Measurements from ENCODE around the gene RNU7-1. TPM values are rescaled to one million over a fixed set of nuclear protein-coding genes. Genes with fewer than 3 reads are reported as not detected.

RNU7-1 gene
- total RNA-seq, 1 donor: not detected

- H3K27me3 ChIP-seq (ENCODE audit: insufficient read depth, low read length): no peaks in the 10 kb centered on the region
- peaks cover 53% of the 10 kb centered on the region for H3K4me1 ChIP-seq (ENCODE audit: insufficient read depth, low read length)
- H3K9me3 ChIP-seq (ENCODE audit: low read depth, low read length): no peaks in the 10 kb centered on the region
- no peak overlapping the region for H3K4me3 ChIP-seq (ENCODE audit: low read length)
These were observed 2.3 kb upstream of the RNU7-1 start for GRCh38 chr12:6941267-6941666.

GRCh38 chr12:6941782-6942181 lies 1.8 kb upstream of the RNU7-1 start:
- no peaks in the 10 kb centered on the region for H3K27me3 ChIP-seq (ENCODE audit: insufficient read depth, low read length)
- no peak overlapping the region for H3K4me3 ChIP-seq (ENCODE audit: low read length)
- H3K4me1 ChIP-seq (ENCODE audit: insufficient read depth, low read length): peaks cover 53% of the 10 kb centered on the region
- no peaks in the 10 kb centered on the region for H3K9me3 ChIP-seq (ENCODE audit: low read depth, low read length)

- Histone ChIP-seq H3K4me3 (ENCODE audit: low read length) (no peak overlapping the region), H3K27me3 (ENCODE audit: insufficient read depth, low read length) (no peaks in the 10 kb centered on the region), H3K9me3 (ENCODE audit: low read depth, low read length) (no peaks in the 10 kb centered on the region), H3K4me1 (ENCODE audit: insufficient read depth, low read length) (peaks cover 54% of the 10 kb centered on the region)
These were observed 1.3 kb upstream of the RNU7-1 start for GRCh38 chr12:6942331-6942665.

- no peaks in the 10 kb centered on the region for H3K27me3 ChIP-seq (ENCODE audit: insufficient read depth, low read length)
- peak overlapping the region; percentile 61 for H3K4me3 ChIP-seq (ENCODE audit: low read length)
- peaks cover 60% of the 10 kb centered on the region for H3K4me1 ChIP-seq (ENCODE audit: insufficient read depth, low read length)
- H3K9me3 ChIP-seq (ENCODE audit: low read depth, low read length): no peaks in the 10 kb centered on the region
These were observed 261 bp upstream of the RNU7-1 start for GRCh38 chr12:6943389-6943721.

DNA sequence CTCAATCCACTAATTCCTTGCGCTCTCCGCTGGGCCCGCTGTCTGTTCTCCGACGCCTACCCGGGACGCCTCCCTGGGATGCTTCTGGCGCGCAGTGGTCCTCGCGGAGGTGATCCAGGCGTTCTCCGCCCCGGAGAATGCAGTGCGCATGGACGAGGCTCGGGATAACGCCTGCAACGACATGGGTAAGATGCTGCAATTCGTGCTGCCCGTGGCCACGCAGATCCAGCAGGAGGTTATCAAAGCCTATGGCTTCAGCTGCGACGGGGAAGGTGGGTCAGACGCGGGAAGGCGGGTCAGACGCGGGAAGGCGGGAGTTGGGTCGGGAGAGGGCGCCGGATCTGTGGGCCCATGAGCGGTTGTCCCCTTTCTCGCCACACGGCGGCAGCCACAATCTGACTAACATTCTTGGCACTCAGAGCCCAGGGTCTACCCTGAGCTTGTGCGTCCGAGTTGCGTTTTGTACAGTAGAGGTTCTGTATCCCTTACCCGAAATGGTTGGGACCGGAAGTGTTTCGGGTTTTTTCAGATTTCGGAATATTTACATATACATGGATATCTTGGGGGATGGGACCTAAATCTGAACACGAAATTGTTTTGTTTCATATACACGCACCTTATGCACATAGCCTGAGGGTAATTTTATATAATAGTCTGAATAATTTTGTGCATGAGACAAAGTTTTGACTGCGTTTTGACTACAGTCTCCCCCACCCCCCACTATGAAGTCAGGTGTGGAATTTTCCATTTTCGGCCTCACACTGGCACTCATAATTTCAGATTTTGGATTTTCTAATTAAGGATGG lies 968 bp downstream of the RNU7-1 start:
- Histone ChIP-seq H3K4me3 (ENCODE audit: low read length) (peak overlapping the region; percentile 61), H3K4me1 (ENCODE audit: insufficient read depth, low read length) (peaks cover 69% of the 10 kb centered on the region)

DNA sequence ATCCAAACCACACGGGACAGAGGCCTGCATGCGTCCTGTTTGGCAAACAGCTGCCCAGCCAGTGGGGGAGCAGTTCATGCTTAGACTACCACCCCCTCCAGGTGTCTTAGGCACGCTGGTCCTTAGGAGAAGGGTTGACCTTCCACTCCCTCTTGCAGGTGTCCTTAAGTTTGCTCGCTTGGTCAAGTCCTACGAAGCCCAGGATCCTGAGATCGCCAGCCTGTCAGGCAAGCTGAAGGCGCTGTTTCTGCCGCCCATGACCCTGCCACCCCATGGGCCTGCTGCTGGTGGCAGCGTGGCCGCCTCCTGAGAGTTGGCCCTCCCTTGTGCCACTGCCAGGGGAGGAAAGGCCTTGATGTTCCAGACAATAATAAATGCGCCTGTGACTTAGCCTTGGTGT lies 2.0 kb downstream of the RNU7-1 start:
- Histone ChIP-seq H3K4me1 (ENCODE audit: insufficient read depth, low read length) (peaks cover 79% of the 10 kb centered on the region), H3K4me3 (ENCODE audit: low read length) (no peak overlapping the region), H3K27me3 (ENCODE audit: insufficient read depth, low read length) (no peaks in the 10 kb centered on the region), H3K9me3 (ENCODE audit: low read depth, low read length) (no peaks in the 10 kb centered on the region)

More for the DNA sequence above, 968 bp downstream of the RNU7-1 start:
- Histone ChIP-seq H3K9me3 (ENCODE audit: low read depth, low read length) (no peaks in the 10 kb centered on the region), H3K27me3 (ENCODE audit: insufficient read depth, low read length) (no peaks in the 10 kb centered on the region)

GRCh38 chr12:6946033-6946919 lies 2.7 kb downstream of the RNU7-1 start:
- Histone ChIP-seq H3K27me3 (ENCODE audit: insufficient read depth, low read length) (no peaks in the 10 kb centered on the region), H3K4me3 (ENCODE audit: low read length) (peak overlapping the region; percentile 26), H3K9me3 (ENCODE audit: low read depth, low read length) (no peaks in the 10 kb centered on the region), H3K4me1 (ENCODE audit: insufficient read depth, low read length) (peaks cover 84% of the 10 kb centered on the region)

DNA sequence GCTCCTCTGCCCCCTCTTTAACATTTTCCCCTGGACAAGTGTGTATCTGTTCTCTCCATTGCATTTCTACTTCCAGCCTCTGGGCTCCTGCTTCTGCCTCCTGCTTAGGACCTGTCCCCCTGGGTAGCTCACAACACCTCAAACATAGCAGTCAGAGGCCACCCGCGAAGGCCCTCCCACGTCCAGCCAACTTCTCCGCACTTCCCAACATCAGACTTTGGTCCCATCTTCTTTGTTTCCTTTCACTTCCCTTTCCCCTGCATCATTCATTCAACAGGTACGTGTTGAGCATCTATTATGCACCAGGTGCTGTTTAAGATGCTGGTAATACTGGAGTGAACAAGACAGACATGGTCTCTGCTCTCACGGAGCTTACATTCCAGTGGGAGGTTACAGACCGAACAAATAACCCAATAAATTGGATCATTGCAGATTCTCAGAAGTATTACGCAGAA lies 3.3 kb downstream of the RNU7-1 start:
- Histone ChIP-seq H3K27me3 (ENCODE audit: insufficient read depth, low read length) (no peaks in the 10 kb centered on the region), H3K9me3 (ENCODE audit: low read depth, low read length) (no peaks in the 10 kb centered on the region), H3K4me3 (ENCODE audit: low read length) (no peak overlapping the region), H3K4me1 (ENCODE audit: insufficient read depth, low read length) (peaks cover 84% of the 10 kb centered on the region)

DNA sequence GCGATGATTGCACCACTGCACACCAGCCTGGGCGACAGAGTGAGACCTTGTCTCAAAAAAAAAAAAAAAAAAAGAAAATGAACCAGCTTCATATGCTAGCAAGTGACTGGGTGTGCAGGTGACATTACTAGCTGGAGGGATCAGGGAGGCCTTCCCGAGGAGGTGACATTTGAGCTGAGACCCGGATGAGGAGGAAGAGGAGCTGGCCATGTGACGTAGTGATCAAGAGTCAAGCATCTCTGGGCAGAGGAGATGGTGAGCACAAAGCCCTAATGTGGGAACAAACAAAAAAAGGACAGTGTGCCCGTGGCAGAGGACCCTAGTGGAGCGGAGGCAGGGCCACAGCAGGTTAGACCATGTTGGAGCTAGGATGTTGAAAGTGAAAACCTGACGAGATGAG lies 4.0 kb downstream of the RNU7-1 start:
- Histone ChIP-seq H3K4me3 (ENCODE audit: low read length) (no peak overlapping the region), H3K9me3 (ENCODE audit: low read depth, low read length) (no peaks in the 10 kb centered on the region), H3K4me1 (ENCODE audit: insufficient read depth, low read length) (peaks cover 84% of the 10 kb centered on the region), H3K27me3 (ENCODE audit: insufficient read depth, low read length) (no peaks in the 10 kb centered on the region)

- Histone ChIP-seq H3K27me3 (ENCODE audit: insufficient read depth, low read length) (no peaks in the 10 kb centered on the region), H3K4me3 (ENCODE audit: low read length) (no peak overlapping the region), H3K9me3 (ENCODE audit: low read depth, low read length) (no peaks in the 10 kb centered on the region), H3K4me1 (ENCODE audit: insufficient read depth, low read length) (peaks cover 73% of the 10 kb centered on the region)
These were observed 5.4 kb downstream of the RNU7-1 start for GRCh38 chr12:6948873-6949594.

GRCh38 chr12:6950401-6950801 lies 6.8 kb downstream of the RNU7-1 start:
- Histone ChIP-seq H3K27me3 (ENCODE audit: insufficient read depth, low read length) (no peaks in the 10 kb centered on the region), H3K9me3 (ENCODE audit: low read depth, low read length) (no peaks in the 10 kb centered on the region), H3K4me1 (ENCODE audit: insufficient read depth, low read length) (peaks cover 73% of the 10 kb centered on the region), H3K4me3 (ENCODE audit: low read length) (no peak overlapping the region)

- Histone ChIP-seq H3K9me3 (ENCODE audit: low read depth, low read length) (no peaks in the 10 kb centered on the region), H3K27me3 (ENCODE audit: insufficient read depth, low read length) (no peaks in the 10 kb centered on the region), H3K4me1 (ENCODE audit: insufficient read depth, low read length) (peaks cover 73% of the 10 kb centered on the region), H3K4me3 (ENCODE audit: low read length) (peak within 1 kb of the TSS; percentile 90)
These were observed 7.4 kb downstream of the RNU7-1 start, which contains the start of gene PTPN6 for GRCh38 chr12:6950811-6951540. PTPN6 (plus strand) TSS chr12:6951356; CDS start chr12:6951513, 157 bp downstream.

DNA sequence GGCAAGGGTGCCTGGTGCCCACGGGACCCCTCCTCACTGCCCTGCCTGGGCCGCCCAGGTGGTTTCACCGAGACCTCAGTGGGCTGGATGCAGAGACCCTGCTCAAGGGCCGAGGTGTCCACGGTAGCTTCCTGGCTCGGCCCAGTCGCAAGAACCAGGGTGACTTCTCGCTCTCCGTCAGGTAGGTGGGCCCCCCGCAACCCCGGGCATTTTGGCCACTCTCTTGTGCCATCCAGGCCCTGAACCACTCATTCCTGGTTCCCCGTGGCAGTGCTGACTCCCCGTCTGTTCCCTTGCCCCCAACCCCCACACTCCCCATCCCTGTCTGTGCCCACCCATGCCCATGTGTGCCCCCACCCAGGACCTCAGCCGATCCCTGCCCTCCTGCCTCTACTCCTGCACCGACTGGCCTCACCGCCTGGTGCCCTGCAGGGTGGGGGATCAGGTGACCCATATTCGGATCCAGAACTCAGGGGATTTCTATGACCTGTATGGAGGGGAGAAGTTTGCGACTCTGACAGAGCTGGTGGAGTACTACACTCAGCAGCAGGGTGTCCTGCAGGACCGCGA lies 8.0 kb downstream of the RNU7-1 start:
- no peaks in the 10 kb centered on the region for H3K27me3 ChIP-seq (ENCODE audit: insufficient read depth, low read length)
- H3K4me3 ChIP-seq (ENCODE audit: low read length): peak overlapping the region; percentile 90
- no peaks in the 10 kb centered on the region for H3K9me3 ChIP-seq (ENCODE audit: low read depth, low read length)
- H3K4me1 ChIP-seq (ENCODE audit: insufficient read depth, low read length): peaks cover 73% of the 10 kb centered on the region

All from mononuclear cell (primary cell).